ENCODE data around the gene PTGIR. TPM values are rescaled to one million over a fixed set of nuclear protein-coding genes. Genes with fewer than 3 reads are reported as not detected.
A peak's percentile ranks its signal among the peaks of the same experiment; 100 is the strongest.
"Not testable (repeated sequence)": the region's sequence is repeated elsewhere in the genome, so short reads cannot be mapped to it uniquely, and the experiment has no call there.

The PTGIR gene
- total RNA-seq, 4 donors from 2014 or later: 5.9 to 9.1 (median 7.1) TPM

- no peaks in the 10 kb centered on the region for H3K9me3 ChIP-seq
- DNase-seq (ENCODE audit: extremely low spot score): no peak
- peaks cover 24 to 52% (median 45%) of the 10 kb centered on the region in 4 donors for H3K4me1 ChIP-seq
- TF ChIP-seq CTCF (IDR thresholded peaks at IDR 0.05): no peak
- TF ChIP-seq POLR2AphosphoS5 (IDR thresholded peaks at IDR 0.05): no peak
- TF ChIP-seq EP300 (IDR thresholded peaks at IDR 0.05): no peak
- TF ChIP-seq POLR2A (IDR thresholded peaks at IDR 0.05; ENCODE audit: low read depth): no peak
- H3K4me3 ChIP-seq: no peak overlapping the region
- peaks cover 0 to 3% (median 0%) of the 10 kb centered on the region in 4 donors for H3K27me3 ChIP-seq
- intact Hi-C loops (cut with DNase I): no loop called here
- WGBS: 82% methylated on average over 15 of the region's 15 CpGs
- no peaks in the 10 kb centered on the region for H3K36me3 ChIP-seq
- H3K27ac ChIP-seq (replicated peaks in 1 of 4): no peak overlapping the region
Measured at GRCh38 chr19:46629546-46630025, 4.7 kb upstream of the PTGIR start.

DNA sequence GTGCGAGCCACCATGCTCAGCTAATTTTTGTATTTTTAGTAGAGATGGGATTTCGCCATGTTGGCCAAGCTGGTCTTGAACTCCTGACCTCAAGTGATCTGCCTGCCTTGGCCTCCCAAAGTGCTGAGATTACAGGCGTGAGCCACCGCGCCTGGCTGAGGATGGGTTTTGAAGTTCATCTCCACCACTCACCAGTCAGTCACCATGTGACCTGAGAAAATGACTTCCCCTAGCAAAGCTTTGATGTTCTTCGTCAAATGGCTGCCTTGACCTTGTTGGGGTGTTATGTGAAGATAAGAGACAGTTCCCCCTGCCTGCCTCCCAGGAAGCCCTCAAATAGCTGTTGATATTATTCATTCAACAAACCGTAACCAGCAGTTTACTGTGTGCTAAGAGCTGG, 4.1 kb upstream of the PTGIR start:
- H3K27me3 ChIP-seq; H3K4me3 ChIP-seq; H3K36me3 ChIP-seq; H3K9me3 ChIP-seq; DNase-seq (ENCODE audit: extremely low spot score); intact Hi-C loops (cut with DNase I); H3K27ac ChIP-seq (replicated peaks in 1 of 4): not testable (repeated sequence)
- peaks cover 22 to 52% (median 45%) of the 10 kb centered on the region in 4 donors for H3K4me1 ChIP-seq
- WGBS: 93% methylated on average over 7 of the region's 7 CpGs

- Histone ChIP-seq H3K36me3 (no peaks in the 10 kb centered on the region), H3K4me3 (no peak overlapping the region), H3K27me3 (no peaks in the 10 kb centered on the region), H3K9me3 (no peaks in the 10 kb centered on the region), H3K27ac (replicated peaks in 1 of 4) (peak overlapping the region; percentile 71 to 85 (median 80)), H3K4me1 (peaks cover 19 to 62% (median 55%) of the 10 kb centered on the region in 4 donors)
- TF ChIP-seq POLR2AphosphoS5 (IDR thresholded peaks at IDR 0.05): no peak
- TF ChIP-seq EP300 (IDR thresholded peaks at IDR 0.05): no peak
- TF ChIP-seq CTCF (IDR thresholded peaks at IDR 0.05): no peak
- TF ChIP-seq POLR2A (IDR thresholded peaks at IDR 0.05; ENCODE audit: low read depth): no peak
- no peak for DNase-seq (ENCODE audit: extremely low spot score)
- intact Hi-C loops (cut with DNase I): no loop called here
- WGBS: 68% methylated on average over 13 of the region's 14 CpGs
Measured at GRCh38 chr19:46626446-46626845, 1.6 kb upstream of the PTGIR start.

GRCh38 chr19:46625731-46626130, 842 bp upstream of the PTGIR start:
- Histone ChIP-seq H3K27me3 (no peaks in the 10 kb centered on the region), H3K4me3 (no peak overlapping the region), H3K27ac (replicated peaks in 1 of 4) (peak overlapping the region; percentile 71 to 85 (median 80)), H3K9me3 (no peaks in the 10 kb centered on the region), H3K36me3 (no peaks in the 10 kb centered on the region), H3K4me1 (peaks cover 24 to 64% (median 59%) of the 10 kb centered on the region in 4 donors)
- 79% methylated on average over 12 of the region's 12 CpGs for WGBS
- DNase-seq (ENCODE audit: extremely low spot score): no peak
- intact Hi-C loops (cut with DNase I): no loop called here
- TF ChIP-seq CTCF (IDR thresholded peaks at IDR 0.05) (no peak), POLR2AphosphoS5 (IDR thresholded peaks at IDR 0.05) (no peak), EP300 (IDR thresholded peaks at IDR 0.05) (no peak), POLR2A (IDR thresholded peaks at IDR 0.05; ENCODE audit: low read depth) (no peak)

DNA sequence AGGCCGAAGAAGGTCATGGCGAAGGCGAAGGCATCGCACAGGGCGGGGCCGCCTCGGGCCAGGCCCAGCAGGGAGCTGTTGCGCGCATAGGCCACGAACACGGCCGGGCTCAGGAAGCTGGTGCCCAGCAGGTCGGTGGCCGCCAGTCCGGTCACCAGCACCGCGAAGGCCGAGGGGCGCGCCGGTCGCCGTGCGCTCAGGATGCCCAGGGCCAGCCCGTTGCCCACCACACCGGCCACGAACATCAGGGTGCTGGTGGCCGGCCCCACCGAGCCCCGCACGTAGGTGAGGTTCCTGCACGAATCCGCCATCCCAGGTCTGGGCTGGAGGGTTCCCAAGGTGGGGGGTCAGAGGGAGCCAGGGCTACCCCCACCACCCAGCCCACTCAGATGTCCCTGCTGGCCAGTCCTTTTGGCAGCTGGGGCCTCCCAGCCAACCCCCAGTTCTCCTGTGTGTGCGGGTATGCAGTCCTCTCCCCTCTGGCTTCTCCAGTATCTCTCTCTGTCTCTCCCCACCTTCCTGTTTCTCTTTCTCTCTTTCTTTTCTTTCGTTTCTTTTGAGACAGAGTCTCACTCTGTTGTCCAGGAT, 880 bp downstream of the PTGIR start:
- 84% methylated on average over 7 of the region's 35 CpGs for WGBS
- TF ChIP-seq CTCF (IDR thresholded peaks at IDR 0.05): no peak
- no peak for TF ChIP-seq EP300 (IDR thresholded peaks at IDR 0.05)
- TF ChIP-seq POLR2AphosphoS5 (IDR thresholded peaks at IDR 0.05): no peak
- no peak for TF ChIP-seq POLR2A (IDR thresholded peaks at IDR 0.05; ENCODE audit: low read depth)
- peak overlapping the region; percentile 19 to 48 (median 28) for H3K4me3 ChIP-seq
- intact Hi-C loops (cut with DNase I): no loop called here
- peak overlapping the region; percentile 71 to 85 (median 80) for H3K27ac ChIP-seq (replicated peaks in 1 of 4)
- no peaks in the 10 kb centered on the region for H3K36me3 ChIP-seq
- peaks cover 40 to 81% (median 76%) of the 10 kb centered on the region in 4 donors for H3K4me1 ChIP-seq
- no peak for DNase-seq (ENCODE audit: extremely low spot score)
- H3K27me3 ChIP-seq: no peaks in the 10 kb centered on the region
- no peaks in the 10 kb centered on the region for H3K9me3 ChIP-seq
